Right lobe of liver (tissue), 6 donors: ENCODE measurements around the gene CABP4. TPM values are rescaled to one million over a fixed set of nuclear protein-coding genes. Genes with fewer than 3 reads are reported as not detected.

Experiments
- ATAC-seq, 4 donors: fragments of 200-7000 bp; cut with Tn5 transposase; one replicate each; pipeline ENCODE4 v1.9.1; 2020; ENCODE audit warnings: mild to moderate bottlenecking in 4 of 4, moderate library complexity in 4 of 4
- DNase-seq, 3 donors: peaks; one replicate each; pipeline ENCODE4 v3.0.0-alpha.2; 2020
- H3K27ac ChIP-seq, 3 donors: fragments of 200-600 bp; one replicate each; pipeline ENCODE4 v1.8.0; 2022
- H3K27me3 ChIP-seq, 2 donors: fragments of 200-600 bp; one replicate each; pipeline ENCODE4 v1.8.0; 2022
- H3K36me3 ChIP-seq, 4 donors: fragments of 200-600 bp; sonication (generic) in 1 of 4; one replicate each; pipeline versions ENCODE4 v1.5.1 to v1.8.0; 2017 to 2022; ENCODE audit warnings: control low read depth in 1 of 4
- H3K4me1 ChIP-seq, 4 donors: fragments of 200-600 bp; sonication (generic) in 1 of 4; one replicate each; pipeline versions ENCODE4 v1.5.1 to v1.8.0; 2017 to 2022; ENCODE audit warnings: control low read depth in 1 of 4
- H3K4me3 ChIP-seq, 3 donors: fragments of 200-600 bp; one replicate each; pipeline ENCODE4 v1.8.0; 2022
- H3K9me3 ChIP-seq, 4 donors: fragments of 200-600 bp; sonication (generic) in 1 of 4; one replicate each; pipeline versions ENCODE4 v1.5.1 to v1.8.0; 2017 to 2022; ENCODE audit warnings: control low read depth in 1 of 4
- POLR2A ChIP-seq: fragments of 450-650 bp; IDR thresholded peaks from one replicate; pipeline ENCODE4 v1.6.1; 2017; ENCODE audit warnings: antibody characterized with exemption, mild to moderate bottlenecking
- WGBS: methylation state at CpG from one replicate; pipeline ENCODE4 v1.1.6; 2018; ENCODE audit warnings: low coverage, low lambda C conversion rate; ENCODE audit not compliant: insufficient coverage; ENCODE audit errors: missing lambda C conversion rate; 5-methylcytosine and 5-hydroxymethylcytosine counted together
- intact Hi-C, 2 donors: fragments of 100-400 bp; cut with DNase I; formaldehyde crosslinking; loops; one replicate each; pipeline versions ENCODE4 v1.11.2 to v1.14.1; 2022
- total RNA-seq, 6 experiments: library from RNA; depleted of rRNA in 2 of 6; stranded (reverse); fragments of >200 nt in 2 of 6; fragmentation: NEBNext Ultra II Directional in 3 of 6; extraction: Animal tissue kit (Norgen Biotek cat#: 25700) in 3 of 6; gene quantifications; one replicate each; pipeline versions ENCODE4 v1.1.0 to v1.2.4, GENCODE V29; 2016 to 2023
- TF ChIP-seq, protein P1 (sequence below), 4 donors: fragments of 200-600 bp in 3 of 4; fragments of 450-650 bp in 1 of 4; IDR thresholded peaks; one replicate each; pipeline versions ENCODE4 v1.5.1 to v1.8.0; 2016 to 2022; ENCODE audit warnings: antibody characterized with exemption in 4 of 4, mild to moderate bottlenecking in 2 of 4
- donor health status: DM: no; HTN: yes; CAD: no.
- donor health status: DM: no; HTN: no; CAD: no.
- donor health status: DM: no; HTN: no; CAD: no.
- donor health status: DM: no; HTN: yes; CAD: no.
- donor health status: DM: no; HTN: yes; CAD: no.

The CABP4 gene
- total RNA-seq, 6 experiments from 2014 or later, result 0.55 to 1.7 (median 1.2) TPM

DNA sequence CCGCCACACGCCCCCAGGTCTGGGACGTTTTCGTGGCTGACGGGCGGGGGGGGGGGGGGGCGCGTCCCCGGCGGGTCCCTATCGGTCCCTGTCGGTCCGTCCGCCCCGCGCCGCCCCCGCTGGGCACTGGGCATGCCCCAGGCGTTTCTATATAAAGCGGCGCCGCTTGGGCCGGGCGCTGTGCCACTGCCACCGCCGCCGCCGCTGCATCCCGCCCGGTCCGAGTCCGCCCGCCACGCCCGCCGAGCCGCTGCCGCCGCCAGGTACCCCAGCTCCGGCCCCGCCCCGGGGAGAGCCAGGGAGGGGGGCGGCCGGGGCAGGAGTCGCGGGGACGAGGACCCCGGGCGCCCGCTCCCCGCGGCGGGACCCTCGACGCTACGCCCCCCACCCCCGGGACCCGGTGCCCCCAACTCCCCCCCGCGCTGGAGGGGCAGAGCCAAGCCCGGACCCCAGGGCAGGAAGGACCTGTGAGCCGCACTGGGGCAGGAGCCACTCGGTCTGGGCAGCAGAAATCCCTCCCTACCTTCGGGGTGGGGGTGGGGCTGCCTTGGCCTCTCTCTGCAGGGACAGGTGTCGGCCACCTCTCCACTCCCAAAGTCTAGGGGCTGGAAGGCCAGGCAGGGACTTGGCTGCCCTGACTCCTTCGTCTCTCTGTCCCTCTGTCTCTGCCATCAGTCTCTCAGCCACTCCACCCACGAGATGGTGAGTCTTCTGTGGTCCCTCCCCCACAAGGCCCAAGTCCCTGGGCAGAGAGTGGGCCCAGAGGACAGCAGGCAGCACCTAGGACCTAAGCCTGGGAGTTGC lies 39.5 kb upstream of the CABP4 start, which contains the start of gene CARNS1:
TSS of gene CARNS1 (plus strand) at position 178 of the 804 bp plus-strand sequence. CDS start at position 700, 522 bp downstream.
- no peaks in the 10 kb centered on the region for H3K9me3 ChIP-seq
- peaks cover 0 to 30% (median 11%) of the 10 kb centered on the region in 4 donors for H3K4me1 ChIP-seq
- intact Hi-C loops, result no loop called here
- H3K4me3 ChIP-seq, result no peak within 1 kb of the TSS
- no peak for TF ChIP-seq POLR2A
- TF ChIP-seq, protein P1, sequence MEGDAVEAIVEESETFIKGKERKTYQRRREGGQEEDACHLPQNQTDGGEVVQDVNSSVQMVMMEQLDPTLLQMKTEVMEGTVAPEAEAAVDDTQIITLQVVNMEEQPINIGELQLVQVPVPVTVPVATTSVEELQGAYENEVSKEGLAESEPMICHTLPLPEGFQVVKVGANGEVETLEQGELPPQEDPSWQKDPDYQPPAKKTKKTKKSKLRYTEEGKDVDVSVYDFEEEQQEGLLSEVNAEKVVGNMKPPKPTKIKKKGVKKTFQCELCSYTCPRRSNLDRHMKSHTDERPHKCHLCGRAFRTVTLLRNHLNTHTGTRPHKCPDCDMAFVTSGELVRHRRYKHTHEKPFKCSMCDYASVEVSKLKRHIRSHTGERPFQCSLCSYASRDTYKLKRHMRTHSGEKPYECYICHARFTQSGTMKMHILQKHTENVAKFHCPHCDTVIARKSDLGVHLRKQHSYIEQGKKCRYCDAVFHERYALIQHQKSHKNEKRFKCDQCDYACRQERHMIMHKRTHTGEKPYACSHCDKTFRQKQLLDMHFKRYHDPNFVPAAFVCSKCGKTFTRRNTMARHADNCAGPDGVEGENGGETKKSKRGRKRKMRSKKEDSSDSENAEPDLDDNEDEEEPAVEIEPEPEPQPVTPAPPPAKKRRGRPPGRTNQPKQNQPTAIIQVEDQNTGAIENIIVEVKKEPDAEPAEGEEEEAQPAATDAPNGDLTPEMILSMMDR (IDR thresholded peaks at IDR 0.05), result no peak
- 0% methylated on average over 3 of the region's 67 CpGs for whole genome bisulfite sequencing
- no peaks in the 10 kb centered on the region for H3K27me3 ChIP-seq
- H3K27ac ChIP-seq, result no peak within 1 kb of the TSS
- DNase-seq (no peak), ATAC-seq (no peak)
- H3K36me3 ChIP-seq, result no peaks in the 10 kb centered on the region

DNA sequence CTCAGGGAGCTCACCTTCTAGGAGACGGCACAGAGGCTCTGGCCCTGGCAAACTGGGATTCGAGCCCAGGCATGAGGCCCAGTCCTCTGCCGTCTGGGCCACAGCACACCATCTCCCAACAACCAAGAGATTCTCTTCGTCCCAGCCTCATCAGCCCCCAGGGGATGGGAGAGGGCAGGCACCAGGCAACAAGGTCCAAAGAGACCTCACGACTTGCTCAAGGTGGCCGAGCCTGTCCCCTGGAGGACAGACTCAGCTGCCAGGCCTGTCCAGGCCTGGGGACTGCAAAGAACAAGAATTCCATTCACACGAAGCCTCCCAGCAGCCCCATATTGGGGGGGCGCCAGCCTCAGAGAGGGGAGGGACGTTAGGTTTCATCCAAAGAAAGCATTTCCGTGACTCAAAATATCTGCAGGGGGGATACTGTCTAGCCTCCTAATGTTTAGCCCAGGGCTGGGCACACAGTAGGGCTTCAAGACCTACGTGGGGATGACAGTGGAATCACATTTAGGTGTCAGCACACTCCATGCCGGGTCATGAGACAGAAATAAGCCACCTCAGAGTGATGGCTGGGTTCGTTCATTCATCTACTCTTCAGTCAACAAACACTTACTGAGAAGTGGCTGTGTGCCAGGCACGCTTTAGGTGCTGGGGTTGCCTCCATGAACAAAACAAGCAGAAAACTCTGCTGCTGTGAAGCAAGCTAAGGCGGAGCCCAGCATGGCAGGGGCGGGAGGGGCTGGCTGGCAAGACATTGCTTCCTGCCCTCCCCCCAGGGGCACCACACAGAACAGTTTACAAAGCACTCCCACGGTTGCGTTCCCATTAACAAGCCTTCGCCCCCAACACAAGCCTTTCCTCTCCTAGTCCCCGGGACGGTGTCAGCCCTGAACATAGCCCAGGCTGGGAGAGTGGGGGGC lies 38.5 kb upstream of the CABP4 start:
- WGBS, result 54% methylated on average over 5 of the region's 21 CpGs
- intact Hi-C loops, result no loop called here
- ATAC-seq (no peak), DNase-seq (no peak)
- Histone ChIP-seq H3K4me1 (peaks cover 0 to 30% (median 11%) of the 10 kb centered on the region in 4 donors), H3K27me3 (no peaks in the 10 kb centered on the region), H3K27ac (no peak overlapping the region), H3K4me3 (no peak overlapping the region), H3K9me3 (no peaks in the 10 kb centered on the region), H3K36me3 (no peaks in the 10 kb centered on the region)
- TF ChIP-seq, protein P1 (IDR thresholded peaks at IDR 0.05), result no peak
- TF ChIP-seq POLR2A, result no peak

DNA sequence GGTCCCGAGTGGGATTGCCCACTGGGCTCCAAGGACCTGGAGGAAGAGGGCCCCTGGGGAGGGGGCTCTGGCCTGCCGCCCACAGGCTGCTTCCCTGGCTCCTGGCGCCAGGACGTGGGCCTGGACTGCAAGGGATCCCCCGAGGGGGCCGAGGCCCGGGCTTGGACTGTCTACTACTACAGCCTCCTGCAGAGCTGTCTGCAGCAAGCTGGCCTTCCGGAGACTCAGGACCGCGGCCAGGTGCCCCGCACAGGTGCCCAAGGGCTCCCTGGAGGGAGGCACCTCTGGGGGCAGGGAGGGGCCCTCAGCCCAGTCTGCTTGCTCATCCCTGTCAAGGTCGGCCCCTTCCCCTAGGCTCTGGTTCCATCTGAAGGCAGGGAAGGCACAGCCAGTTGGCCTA lies 37.7 kb upstream of the CABP4 start:
- ATAC-seq, result no peak
- no peaks in the 10 kb centered on the region for H3K36me3 ChIP-seq
- no peak for TF ChIP-seq POLR2A
- TF ChIP-seq, protein P1 (IDR thresholded peaks at IDR 0.05), result no peak
- H3K27me3 ChIP-seq, result no peaks in the 10 kb centered on the region
- peaks cover 0 to 30% (median 11%) of the 10 kb centered on the region in 4 donors for H3K4me1 ChIP-seq
- intact Hi-C loops, result no loop called here
- H3K27ac ChIP-seq, result no peak overlapping the region
- no peak overlapping the region for H3K4me3 ChIP-seq
- no peak for DNase-seq
- no peaks in the 10 kb centered on the region for H3K9me3 ChIP-seq
- WGBS, result no CpG with 5 or more reads among the region's 12 CpGs

DNA sequence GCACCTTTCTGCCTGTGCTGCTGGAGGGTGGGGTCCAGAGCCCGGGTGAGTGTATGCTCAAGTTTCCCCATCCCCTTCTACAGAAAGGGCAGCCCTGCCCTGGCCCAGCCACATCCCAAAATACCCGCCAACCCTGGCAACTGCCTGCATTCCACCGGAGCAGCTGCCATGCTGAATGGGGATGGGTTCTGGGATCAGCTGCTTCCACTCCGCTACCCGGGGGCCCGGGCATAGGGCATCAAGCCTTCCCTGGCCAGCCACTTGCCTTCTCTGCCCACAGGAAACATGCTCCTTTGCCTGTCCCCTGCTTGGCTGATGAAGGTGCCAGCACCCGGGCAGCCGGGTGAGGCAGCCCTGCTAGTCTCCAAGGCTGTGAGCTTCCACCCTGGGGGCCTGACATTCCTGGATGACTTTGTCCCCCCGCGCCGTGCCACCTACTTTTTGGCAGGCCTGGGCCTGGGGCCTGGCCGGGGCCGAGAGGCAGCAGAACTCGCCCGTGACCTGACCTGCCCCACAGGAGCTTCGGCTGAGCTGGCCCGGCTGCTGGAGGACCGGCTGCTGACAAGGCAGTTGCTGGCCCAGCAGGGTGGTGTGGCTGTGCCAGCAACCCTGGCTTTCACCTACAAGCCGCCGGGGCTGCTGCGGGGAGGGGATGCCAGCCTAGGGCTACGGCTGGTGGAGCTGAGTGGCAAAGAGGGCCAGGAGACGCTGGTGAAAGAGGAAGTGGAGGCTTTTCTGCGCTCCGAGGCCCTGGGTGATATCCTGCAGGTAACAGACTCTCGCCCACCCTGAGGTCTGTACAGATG lies 36.5 kb upstream of the CABP4 start:
- Histone ChIP-seq H3K27ac (no peak overlapping the region), H3K27me3 (no peaks in the 10 kb centered on the region), H3K36me3 (no peaks in the 10 kb centered on the region), H3K9me3 (no peaks in the 10 kb centered on the region), H3K4me1 (peaks cover 0 to 30% (median 11%) of the 10 kb centered on the region in 4 donors), H3K4me3 (no peak overlapping the region)
- ATAC-seq (peak; percentile 27 to 58 (median 42)), DNase-seq (peak; percentile 64 to 84 (median 83))
- 13% methylated on average over 4 of the region's 26 CpGs for WGBS
- TF ChIP-seq, protein P1 (IDR thresholded peaks at IDR 0.05), result no peak
- no peak for TF ChIP-seq POLR2A
- intact Hi-C loops, result no loop called here
